SK-N-SH (cell line): ENCODE results near the gene MCC. TPM values are rescaled to one million over a fixed set of nuclear protein-coding genes. Genes with fewer than 3 reads are reported as not detected.
A peak's percentile ranks its signal among the peaks of the same experiment; 100 is the strongest.

Experiments used
- CTCF ChIA-PET: fragments of 300-600, 350-600 bp; formaldehyde crosslinking; extraction: SDS; loops from one replicate; lab custom pipeline; 2021; lab: Yijun Ruan, JAX
- POLR2A ChIA-PET: fragments of 350-600 bp; sonication (Branson Sonifier 250); formaldehyde crosslinking; extraction: SDS; loops from one replicate; lab custom pipeline; 2020; ENCODE audit warnings: antibody characterized with exemption, inconsistent platforms; lab: Yijun Ruan, JAX
- DNase-seq: peaks from one replicate; pipeline ENCODE4 v3.0.0; 2012
- H2AFZ ChIP-seq: fragments of 200-600 bp; sonication (generic); 2 replicates; pipeline ENCODE4 v1.8.1; 2016; ENCODE audit warnings: antibody characterized with exemption, mild to moderate bottlenecking, low read depth
- H3F3A ChIP-seq: fragments of 200-600 bp; sonication (generic); replicated peaks from 2 replicates; pipeline ENCODE3; 2016; ENCODE audit warnings: antibody characterized with exemption, mild to moderate bottlenecking; ENCODE audit not compliant: insufficient read depth
- H3K27ac ChIP-seq, 2 experiments: fragments of 200-500 bp in 1 of 2; fragments of 200-600 bp in 1 of 2; sonication (Bioruptor generic) in 1 of 2; sonication (generic), shearing (Covaris generic) in 1 of 2; 2 replicates each; pipeline versions ENCODE4 v1.5.1 to v1.6.1; 2014 to 2016; ENCODE audit warnings: low read depth in 2 of 2, inconsistent platforms in 1 of 2, low read length in 1 of 2, mild to moderate bottlenecking in 1 of 2, mixed read lengths in 1 of 2
- H3K27me3 ChIP-seq: fragments of 200-600 bp; sonication (generic), shearing (Covaris generic); 2 replicates; pipeline ENCODE4 v1.6.1; 2016; ENCODE audit warnings: mixed run types; ENCODE audit not compliant: insufficient read depth
- H3K36me3 ChIP-seq, 2 experiments: fragments of 200-500 bp in 1 of 2; fragments of 200-600 bp in 1 of 2; sonication (Bioruptor generic) in 1 of 2; sonication (generic) in 1 of 2; replicated peaks in 1 of 2; 2 replicates each; pipeline versions ENCODE3 to v1.5.1; 2014 to 2016; ENCODE audit warnings: low read length in 1 of 2, mild to moderate bottlenecking in 1 of 2; ENCODE audit not compliant: insufficient read depth in 2 of 2, control insufficient read depth in 1 of 2
- H3K4me1 ChIP-seq, 2 experiments: fragments of 200-500 bp in 1 of 2; fragments of 200-600 bp in 1 of 2; sonication (Bioruptor generic) in 1 of 2; sonication (generic), shearing (Covaris generic) in 1 of 2; 2 replicates each; pipeline versions ENCODE4 v1.5.1 to v1.6.1; 2014 to 2016; ENCODE audit warnings: low read depth in 1 of 2, low read length in 1 of 2, mixed run types in 1 of 2; ENCODE audit not compliant: insufficient read depth in 2 of 2, control insufficient read depth in 1 of 2
- H3K4me2 ChIP-seq: fragments of 200-600 bp; sonication (generic), shearing (Covaris generic); 2 replicates; pipeline ENCODE4 v1.6.1; 2017; ENCODE audit warnings: mixed run types
- H3K4me3 ChIP-seq, 2 experiments: fragments of 200-500 bp in 1 of 2; fragments of 200-600 bp in 1 of 2; sonication (Bioruptor generic) in 1 of 2; sonication (generic), shearing (Covaris generic) in 1 of 2; 2 replicates each; pipeline versions ENCODE4 v1.5.1 to v1.8.1; 2014 to 2016; ENCODE audit warnings: low read depth in 2 of 2, inconsistent platforms in 1 of 2, low read length in 1 of 2, mild to moderate bottlenecking in 1 of 2, mixed read lengths in 1 of 2, moderate library complexity in 1 of 2
- H3K79me2 ChIP-seq: fragments of 200-600 bp; sonication (generic); 2 replicates; pipeline ENCODE4 v1.8.1; 2017; ENCODE audit warnings: mild to moderate bottlenecking; ENCODE audit not compliant: insufficient read depth
- H3K9ac ChIP-seq: fragments of 200-600 bp; sonication (generic); 2 replicates; pipeline ENCODE4 v1.6.1; 2017; ENCODE audit warnings: mixed run types
- H3K9me2 ChIP-seq: fragments of 200-600 bp; sonication (generic); 2 replicates; pipeline ENCODE4 v1.6.1; 2017; ENCODE audit warnings: mixed run types
- H3K9me3 ChIP-seq: fragments of 200-600 bp; sonication (generic); 2 replicates; pipeline ENCODE4 v1.6.1; 2017; ENCODE audit warnings: mixed run types, mild to moderate bottlenecking, moderate library complexity
- H4K20me1 ChIP-seq: fragments of 200-600 bp; sonication (generic); 2 replicates; pipeline ENCODE4 v1.6.1; 2017; ENCODE audit warnings: mild to moderate bottlenecking, mixed run types; ENCODE audit not compliant: insufficient read depth
- CHD2 ChIP-seq: fragments of 150-350 bp; IDR thresholded peaks from 2 replicates; pipeline ENCODE4 v1.6.1; 2018; ENCODE audit warnings: low read length; ENCODE audit not compliant: partially characterized antibody
- EP300 ChIP-seq, 2 experiments: IDR thresholded peaks; 2 replicates each; pipeline versions ENCODE4 v1.4.0 to v1.6.1; 2012; ENCODE audit warnings: borderline replicate concordance in 1 of 2, low read depth in 1 of 2, low read length in 1 of 2
- FOXJ3 ChIP-seq: sonication (generic); formaldehyde crosslinking; IDR thresholded peaks from 2 replicates; pipeline ENCODE4 v1.5.1; 2020; ENCODE audit warnings: mild to moderate bottlenecking, missing genetic modification reagents
- FOXM1 ChIP-seq: IDR thresholded peaks from 2 replicates; pipeline ENCODE4 v1.4.0; 2012; ENCODE audit warnings: low read depth, mild to moderate bottlenecking
- GABPA ChIP-seq: IDR thresholded peaks from 2 replicates; pipeline ENCODE4 v1.4.0; 2012; ENCODE audit warnings: low read depth, mild to moderate bottlenecking
- GATA2 ChIP-seq: sonication (generic); formaldehyde crosslinking; IDR thresholded peaks from 2 replicates; pipeline ENCODE4 v1.5.0; 2020; ENCODE audit warnings: mild to moderate bottlenecking, missing genetic modification reagents
- MXI1 ChIP-seq: IDR thresholded peaks from 2 replicates; pipeline ENCODE4 v1.6.1; 2012; ENCODE audit warnings: mild to moderate bottlenecking, low read depth, low read length, improper control_type of control experiment
- NFIC ChIP-seq: IDR thresholded peaks from 2 replicates; pipeline ENCODE4 v1.4.0; 2012; ENCODE audit warnings: borderline replicate concordance
- RAD21 ChIP-seq: IDR thresholded peaks from 2 replicates; pipeline ENCODE4 v1.6.1; 2012; ENCODE audit warnings: mild to moderate bottlenecking, low read length
- RCOR1 ChIP-seq: fragments of 150-350 bp; IDR thresholded peaks from 2 replicates; pipeline ENCODE4 v1.6.1; 2017; ENCODE audit warnings: antibody characterized with exemption, low read length
- SMC3 ChIP-seq: IDR thresholded peaks from 2 replicates; pipeline ENCODE4 v1.6.1; 2012; ENCODE audit warnings: low read depth, low read length, improper control_type of control experiment
- ZBTB33 ChIP-seq: IDR thresholded peaks from 2 replicates; pipeline ENCODE4 v1.4.0; 2012; ENCODE audit warnings: low read depth, borderline replicate concordance
- WGBS: methylation state at CpG from one replicate; pipeline ENCODE4 v1.1.6; 2017; ENCODE audit warnings: low lambda C conversion rate; 5-methylcytosine and 5-hydroxymethylcytosine counted together
- polyA plus RNA-seq, 3 experiments: library from polyadenylated mRNA; depleted of rRNA; stranded (reverse); fragments of >200 nt; gene quantifications; 2 replicates each; pipeline ENCODE4 v1.2.3, GENCODE V29; 2012
- TF ChIP-seq, protein P1 (sequence below): fragments of 200-600 bp; sonication (generic); IDR thresholded peaks from 2 replicates; pipeline ENCODE4 v1.6.1; 2017; ENCODE audit warnings: antibody characterized with exemption, mild to moderate bottlenecking, moderate library complexity

MCC gene
- polyA plus RNA-seq, 1 of the 3 experiments (the other 2 are of a cell fraction): 3.6 TPM

GRCh38 chr5:113204525-113205161 lies 283.6 kb downstream of the MCC start:
- ChIA-PET CTCF (interaction anchor here (0.7 to 2.0 kb wide), 10 partner anchors 9 to 309 kb away, joined by 3 to 6 read pairs (median 3); partner anchors contain the start of gene YTHDC2), POLR2A (interaction anchor here (1.6 to 1.7 kb wide), 2 partner anchors 86 to 90 kb away, joined by 6 to 10 read pairs; no protein-coding TSS in a partner anchor)
- Histone ChIP-seq H3K4me3 (no peak overlapping the region), H3F3A (no peaks in the 10 kb centered on the region), H3K27ac (peak overlapping the region in 1 of 2 experiments; percentile 87; a peak in 2 of 4 replicates), H3K27me3 (no peaks in the 10 kb centered on the region), H3K9me2 (no peaks in the 10 kb centered on the region), H4K20me1 (no peaks in the 10 kb centered on the region), H3K4me2 (no peak overlapping the region), H3K9ac (no peak overlapping the region), H3K9me3 (no peaks in the 10 kb centered on the region), H3K79me2 (no peaks in the 10 kb centered on the region), H3K4me1 (peaks cover 0 to 50% of the 10 kb centered on the region in 2 experiments; a peak in 2 of 4 replicates), H3K36me3 (no peaks in the 10 kb centered on the region), H2AFZ (no peak overlapping the region)
- peak; percentile 56 for DNase-seq
- TF ChIP-seq SMC3 (no peak; the same call in 1 of the 2 replicates), ZBTB33 (no peak), RAD21 (peak; percentile 34), CHD2 (peak; percentile 33), GABPA (no peak), EP300 (IDR thresholded peaks at IDR 0.05; ENCODE audit: borderline replicate concordance in 1 of 2, low read depth in 1 of 2, low read length in 1 of 2) (peak in 1 of 2 experiments; percentile 77; a peak in 2 of 4 replicates), RCOR1 (peak; percentile 64; the same call in 1 of the 2 replicates), FOXM1 (no peak), GATA2 (CRISPR knock-in tag) (peak; percentile 39; the same call in 1 of the 2 replicates), MXI1 (peak; percentile 45; the same call in 1 of the 2 replicates), NFIC (no peak), FOXJ3 (peak; percentile 50; the same call in 1 of the 2 replicates)
- TF ChIP-seq, protein P1, sequence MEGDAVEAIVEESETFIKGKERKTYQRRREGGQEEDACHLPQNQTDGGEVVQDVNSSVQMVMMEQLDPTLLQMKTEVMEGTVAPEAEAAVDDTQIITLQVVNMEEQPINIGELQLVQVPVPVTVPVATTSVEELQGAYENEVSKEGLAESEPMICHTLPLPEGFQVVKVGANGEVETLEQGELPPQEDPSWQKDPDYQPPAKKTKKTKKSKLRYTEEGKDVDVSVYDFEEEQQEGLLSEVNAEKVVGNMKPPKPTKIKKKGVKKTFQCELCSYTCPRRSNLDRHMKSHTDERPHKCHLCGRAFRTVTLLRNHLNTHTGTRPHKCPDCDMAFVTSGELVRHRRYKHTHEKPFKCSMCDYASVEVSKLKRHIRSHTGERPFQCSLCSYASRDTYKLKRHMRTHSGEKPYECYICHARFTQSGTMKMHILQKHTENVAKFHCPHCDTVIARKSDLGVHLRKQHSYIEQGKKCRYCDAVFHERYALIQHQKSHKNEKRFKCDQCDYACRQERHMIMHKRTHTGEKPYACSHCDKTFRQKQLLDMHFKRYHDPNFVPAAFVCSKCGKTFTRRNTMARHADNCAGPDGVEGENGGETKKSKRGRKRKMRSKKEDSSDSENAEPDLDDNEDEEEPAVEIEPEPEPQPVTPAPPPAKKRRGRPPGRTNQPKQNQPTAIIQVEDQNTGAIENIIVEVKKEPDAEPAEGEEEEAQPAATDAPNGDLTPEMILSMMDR: no peak
- 62% methylated on average over 7 of the region's 7 CpGs for WGBS
